Measurements from ENCODE around the gene IFNA2.
"Not testable (repeated sequence)": the region's sequence is repeated elsewhere in the genome, so short reads cannot be mapped to it uniquely, and the experiment has no call there.

IFNA2 gene

GRCh38 chr9:21385131-21385670 lies at the start of gene IFNA2:
Gene IFNA2, minus strand, starts transcription at chr9:21385398. Its CDS starts 69 bp downstream, at chr9:21385329.
- no peak for DNase-seq (ENCODE audit: low spot score)

- not testable (repeated sequence) for DNase-seq (ENCODE audit: low spot score)
These were observed 49.8 kb upstream of the IFNA2 start for GRCh38 chr9:21435015-21435383.

- peak; percentile 39 for DNase-seq (ENCODE audit: low spot score)
These were observed 49.2 kb upstream of the IFNA2 start for GRCh38 chr9:21434202-21435014.

- DNase-seq (ENCODE audit: low spot score): no peak
These were observed 47.7 kb upstream of the IFNA2 start for GRCh38 chr9:21432672-21433425.

- no peak for DNase-seq (ENCODE audit: low spot score)
These were observed 44.0 kb upstream of the IFNA2 start for GRCh38 chr9:21429191-21429590.

- no peak for DNase-seq (ENCODE audit: low spot score)
These were observed 43.0 kb upstream of the IFNA2 start for GRCh38 chr9:21428235-21428634.

GRCh38 chr9:21415493-21416267 lies 30.5 kb upstream of the IFNA2 start:
- no peak for DNase-seq (ENCODE audit: low spot score)

GRCh38 chr9:21414220-21414940 lies 29.2 kb upstream of the IFNA2 start:
- DNase-seq (ENCODE audit: low spot score): no peak

- DNase-seq (ENCODE audit: low spot score): no peak
These were observed 28.4 kb upstream of the IFNA2 start for GRCh38 chr9:21413624-21414023.

- DNase-seq (ENCODE audit: low spot score): no peak
These were observed 28.0 kb upstream of the IFNA2 start for GRCh38 chr9:21413151-21413550.

GRCh38 chr9:21412107-21412506 lies 26.9 kb upstream of the IFNA2 start:
- no peak for DNase-seq (ENCODE audit: low spot score)

- no peak for DNase-seq (ENCODE audit: low spot score)
These were observed 23.6 kb upstream of the IFNA2 start, which contains the start of gene IFNA8 for GRCh38 chr9:21408817-21409216. Gene IFNA8, plus strand, starts transcription at chr9:21409117. Its CDS starts 60 bp downstream, at chr9:21409177.

- DNase-seq (ENCODE audit: low spot score): no peak
These were observed 18.9 kb upstream of the IFNA2 start for GRCh38 chr9:21404146-21404545.

- DNase-seq (ENCODE audit: low spot score): no peak
These were observed 17.4 kb upstream of the IFNA2 start for GRCh38 chr9:21402386-21403251.

- no peak for DNase-seq (ENCODE audit: low spot score)
These were observed 14.8 kb upstream of the IFNA2 start for GRCh38 chr9:21399956-21400355.

GRCh38 chr9:21398955-21399489 lies 13.8 kb upstream of the IFNA2 start:
- DNase-seq (ENCODE audit: low spot score): no peak

GRCh38 chr9:21395778-21396717 lies 10.8 kb upstream of the IFNA2 start:
- peak; percentile 42 for DNase-seq (ENCODE audit: low spot score)

- DNase-seq (ENCODE audit: low spot score): no peak
These were observed 7.1 kb upstream of the IFNA2 start for GRCh38 chr9:21392270-21392669.

GRCh38 chr9:21383627-21384026 lies 1.6 kb downstream of the IFNA2 start:
- DNase-seq (ENCODE audit: low spot score): no peak
